Neural progenitor cell (in vitro differentiated cells): Measurements from ENCODE around the gene EPDR1. TPM values are rescaled to one million over a fixed set of nuclear protein-coding genes. Genes with fewer than 3 reads are reported as not detected.

Source experiments
- DNase-seq: peaks from one replicate; pipeline ENCODE4 v3.0.0-alpha.2; 2016; ENCODE audit warnings: low spot score
- H2AFZ ChIP-seq: fragments of 200-600 bp; sonication (generic); replicated peaks from 2 replicates; pipeline ENCODE4 v1.6.1; 2016; ENCODE audit warnings: antibody characterized with exemption
- H3F3A ChIP-seq: fragments of 200-600 bp; sonication (generic); 2 replicates; pipeline ENCODE4 v1.6.1; 2016; ENCODE audit warnings: antibody characterized with exemption, low read depth
- H3K27ac ChIP-seq: fragments of 200-600 bp; sonication (generic); 2 replicates; pipeline ENCODE4 v1.5.1; 2016; ENCODE audit warnings: mild to moderate bottlenecking
- H3K27me3 ChIP-seq: fragments of 200-600 bp; sonication (generic); 2 replicates; pipeline ENCODE4 v1.6.1; 2016; ENCODE audit warnings: mild to moderate bottlenecking, moderate library complexity
- H3K36me3 ChIP-seq: fragments of 200-600 bp; sonication (generic); 2 replicates; pipeline ENCODE4 v1.5.1; 2016
- H3K4me1 ChIP-seq: fragments of 200-600 bp; sonication (generic); 2 replicates; pipeline ENCODE4 v1.6.1; 2016; ENCODE audit warnings: mixed run types
- H3K4me2 ChIP-seq: fragments of 200-600 bp; sonication (generic); 2 replicates; pipeline ENCODE4 v1.6.1; 2016
- H3K4me3 ChIP-seq: fragments of 200-600 bp; sonication (generic); 2 replicates; pipeline ENCODE4 v1.5.1; 2016
- H3K79me2 ChIP-seq: fragments of 200-600 bp; sonication (generic); 2 replicates; pipeline ENCODE4 v1.6.1; 2016; ENCODE audit warnings: low read depth
- H3K9ac ChIP-seq: fragments of 200-600 bp; sonication (generic); 2 replicates; pipeline ENCODE4 v1.6.1; 2016
- H3K9me3 ChIP-seq: fragments of 200-600 bp; sonication (generic); 2 replicates; pipeline ENCODE4 v1.5.1; 2016; ENCODE audit warnings: low read depth
- H4K20me1 ChIP-seq: fragments of 200-600 bp; sonication (generic); 2 replicates; pipeline ENCODE4 v1.6.1; 2016; ENCODE audit warnings: low read depth
- H3K27ac Mint-ChIP-seq: 3 replicates; pipeline ENCODE4 v1.8.0; 2021; ENCODE audit warnings: mixed read lengths
- H3K27me3 Mint-ChIP-seq: 2 replicates; pipeline ENCODE4 v1.8.0; 2022; ENCODE audit warnings: low read depth, mild to moderate bottlenecking, inconsistent platforms, moderate library complexity, mixed read lengths; ENCODE audit not compliant: insufficient read depth
- H3K36me3 Mint-ChIP-seq: 3 replicates; pipeline ENCODE4 v1.8.0; 2021; ENCODE audit warnings: mixed read lengths
- H3K4me1 Mint-ChIP-seq: 3 replicates; pipeline ENCODE4 v1.8.0; 2021; ENCODE audit warnings: mixed read lengths
- H3K4me3 Mint-ChIP-seq: 3 replicates; pipeline ENCODE4 v1.8.0; 2021; ENCODE audit warnings: mild to moderate bottlenecking, moderate library complexity, mixed read lengths
- H3K9me3 Mint-ChIP-seq: 3 replicates; pipeline ENCODE4 v1.8.0; 2020; ENCODE audit warnings: mixed read lengths
- CTCF ChIP-seq: fragments of 200-600 bp; sonication (generic); IDR thresholded peaks from 2 replicates; pipeline ENCODE4 v1.5.1; 2017; ENCODE audit warnings: antibody characterized with exemption, mild to moderate bottlenecking
- EZH2 ChIP-seq: fragments of 200-600 bp; sonication (generic); IDR thresholded peaks from 2 replicates; pipeline ENCODE4 v1.6.1; 2017; ENCODE audit warnings: antibody characterized with exemption, mild to moderate bottlenecking, moderate library complexity
- EZH2phosphoT487 ChIP-seq: fragments of 200-600 bp; sonication (generic); IDR thresholded peaks from 2 replicates; pipeline ENCODE4 v1.6.1; 2017; ENCODE audit warnings: antibody characterized with exemption
- total RNA-seq: library from RNA; depleted of rRNA; stranded (reverse); fragments of >200 nt; gene quantifications from 2 replicates; pipeline ENCODE4 v1.2.3, GENCODE V29; 2015; ENCODE audit warnings: low replicate concordance

EPDR1 gene
- total RNA-seq, 1 donor from 2014 or later: 6.8 TPM

- no peaks in the 10 kb centered on the region for H3K36me3 ChIP-seq
- Mint-ChIP-seq H3K4me1 (no peaks in the 10 kb centered on the region), H3K27ac (no peak overlapping the region), H3K9me3 (no peaks in the 10 kb centered on the region), H3K36me3 (no peaks in the 10 kb centered on the region), H3K4me3 (no peak overlapping the region), H3K27me3 (peaks cover 4% of the 10 kb centered on the region)
- H3K4me1 ChIP-seq: no peaks in the 10 kb centered on the region
- TF ChIP-seq CTCF (no peak), EZH2phosphoT487 (no peak), EZH2 (no peak)
- H3K9ac ChIP-seq: no peak overlapping the region
- no peak overlapping the region for H3K4me2 ChIP-seq
- no peak for DNase-seq
- no peaks in the 10 kb centered on the region for H3K79me2 ChIP-seq
- H3K27ac ChIP-seq: no peak overlapping the region
- no peaks in the 10 kb centered on the region for H3K9me3 ChIP-seq
- H2AFZ ChIP-seq: no peak overlapping the region
- no peak overlapping the region for H3K4me3 ChIP-seq
- H3K27me3 ChIP-seq: no peaks in the 10 kb centered on the region
- no peaks in the 10 kb centered on the region for H3F3A ChIP-seq
- H4K20me1 ChIP-seq: no peaks in the 10 kb centered on the region
These were observed 36.4 kb downstream of the EPDR1 start for GRCh38 chr7:37956791-37957190.

- Histone ChIP-seq H3K79me2 (no peaks in the 10 kb centered on the region), H3K27me3 (no peaks in the 10 kb centered on the region), H3K4me2 (no peak overlapping the region), H2AFZ (no peak overlapping the region), H3F3A (no peaks in the 10 kb centered on the region), H3K4me1 (no peaks in the 10 kb centered on the region), H3K27ac (no peak overlapping the region), H3K9ac (no peak overlapping the region), H3K4me3 (no peak overlapping the region), H4K20me1 (no peaks in the 10 kb centered on the region), H3K9me3 (no peaks in the 10 kb centered on the region), H3K36me3 (no peaks in the 10 kb centered on the region)
- H3K36me3 Mint-ChIP-seq: no peaks in the 10 kb centered on the region
- H3K4me1 Mint-ChIP-seq: no peaks in the 10 kb centered on the region
- H3K4me3 Mint-ChIP-seq: no peak overlapping the region
- H3K27me3 Mint-ChIP-seq: peaks cover 2% of the 10 kb centered on the region
- no peak for TF ChIP-seq EZH2phosphoT487
- TF ChIP-seq CTCF: no peak
- TF ChIP-seq EZH2: no peak
- DNase-seq: no peak
- no peak overlapping the region for H3K27ac Mint-ChIP-seq
- H3K9me3 Mint-ChIP-seq: no peaks in the 10 kb centered on the region
These were observed 37.0 kb downstream of the EPDR1 start for GRCh38 chr7:37957221-37957970.

- Mint-ChIP-seq H3K36me3 (no peaks in the 10 kb centered on the region), H3K27ac (no peak overlapping the region), H3K4me1 (no peaks in the 10 kb centered on the region), H3K4me3 (no peak overlapping the region), H3K27me3 (no peaks in the 10 kb centered on the region), H3K9me3 (no peaks in the 10 kb centered on the region)
- no peak overlapping the region for H3K4me3 ChIP-seq
- no peak overlapping the region for H3K4me2 ChIP-seq
- H3K27me3 ChIP-seq: no peaks in the 10 kb centered on the region
- H3K4me1 ChIP-seq: no peaks in the 10 kb centered on the region
- no peak overlapping the region for H3K27ac ChIP-seq
- no peaks in the 10 kb centered on the region for H4K20me1 ChIP-seq
- no peaks in the 10 kb centered on the region for H3K36me3 ChIP-seq
- TF ChIP-seq EZH2phosphoT487: no peak
- no peak for TF ChIP-seq EZH2
- no peaks in the 10 kb centered on the region for H3K9me3 ChIP-seq
- H3K79me2 ChIP-seq: no peaks in the 10 kb centered on the region
- H2AFZ ChIP-seq: no peak overlapping the region
- no peak for DNase-seq
- no peak overlapping the region for H3K9ac ChIP-seq
- no peaks in the 10 kb centered on the region for H3F3A ChIP-seq
These were observed 40.0 kb downstream of the EPDR1 start for GRCh38 chr7:37960483-37960882.

- H3K27ac ChIP-seq: no peak overlapping the region
- no peaks in the 10 kb centered on the region for H3K9me3 Mint-ChIP-seq
- no peaks in the 10 kb centered on the region for H3K27me3 ChIP-seq
- H2AFZ ChIP-seq: no peak overlapping the region
- H3K4me1 ChIP-seq: no peaks in the 10 kb centered on the region
- no peak for TF ChIP-seq EZH2phosphoT487
- TF ChIP-seq EZH2: no peak
- TF ChIP-seq CTCF: no peak
- no peaks in the 10 kb centered on the region for H3K27me3 Mint-ChIP-seq
- no peaks in the 10 kb centered on the region for H3K9me3 ChIP-seq
- no peak overlapping the region for H3K4me2 ChIP-seq
- no peak overlapping the region for H3K4me3 Mint-ChIP-seq
- no peak overlapping the region for H3K4me3 ChIP-seq
- H3K4me1 Mint-ChIP-seq: no peaks in the 10 kb centered on the region
- H3K36me3 ChIP-seq: no peaks in the 10 kb centered on the region
- no peaks in the 10 kb centered on the region for H3K79me2 ChIP-seq
- no peak overlapping the region for H3K27ac Mint-ChIP-seq
- no peaks in the 10 kb centered on the region for H3F3A ChIP-seq
- no peak for DNase-seq
- no peaks in the 10 kb centered on the region for H4K20me1 ChIP-seq
- H3K9ac ChIP-seq: no peak overlapping the region
- no peaks in the 10 kb centered on the region for H3K36me3 Mint-ChIP-seq
These were observed 40.8 kb downstream of the EPDR1 start for GRCh38 chr7:37961251-37961650.
